ENCODE measurements around the gene MPZL3.

The MPZL3 gene

GRCh38 chr11:118241764-118242098, 10.4 kb downstream of the MPZL3 start:
- no peak overlapping the region for H3K4me3 ChIP-seq (ENCODE audit: low read depth, low read length)
- no peak for TF ChIP-seq CTCF (IDR thresholded peaks at IDR 0.05; ENCODE audit: low read depth, low read length, missing control alignments)
- H3K27ac ChIP-seq, result no peak overlapping the region
- H3K36me3 ChIP-seq (replicated peaks), result no peaks in the 10 kb centered on the region
- no peak for DNase-seq
- in situ Hi-C loops (cut with HindIII; ENCODE audit: low pct_ligation_motif_present, low sequenced_read_pairs), result no loop called here
- no peaks in the 10 kb centered on the region for H3K27me3 ChIP-seq (replicated peaks)

- Histone ChIP-seq H3K27me3 (replicated peaks) (no peaks in the 10 kb centered on the region), H3K4me3 (ENCODE audit: low read depth, low read length) (no peak overlapping the region), H3K36me3 (replicated peaks) (no peaks in the 10 kb centered on the region), H3K27ac (no peak overlapping the region)
- no peak for TF ChIP-seq CTCF (IDR thresholded peaks at IDR 0.05; ENCODE audit: low read depth, low read length, missing control alignments)
- DNase-seq, result no peak
- in situ Hi-C loops (cut with HindIII; ENCODE audit: low pct_ligation_motif_present, low sequenced_read_pairs), result no loop called here
Observed at GRCh38 chr11:118240999-118241763, 11.0 kb downstream of the MPZL3 start.

- Histone ChIP-seq H3K27me3 (replicated peaks) (no peaks in the 10 kb centered on the region), H3K4me3 (ENCODE audit: low read depth, low read length) (no peak overlapping the region), H3K36me3 (replicated peaks) (no peaks in the 10 kb centered on the region), H3K27ac (no peak overlapping the region)
- in situ Hi-C loops (cut with HindIII; ENCODE audit: low pct_ligation_motif_present, low sequenced_read_pairs), result no loop called here
- TF ChIP-seq CTCF (IDR thresholded peaks at IDR 0.05; ENCODE audit: low read depth, low read length, missing control alignments), result no peak
- DNase-seq, result no peak
Observed at GRCh38 chr11:118239509-118240205, 12.5 kb downstream of the MPZL3 start.

GRCh38 chr11:118238929-118239328, 13.2 kb downstream of the MPZL3 start:
- in situ Hi-C loops (cut with HindIII; ENCODE audit: low pct_ligation_motif_present, low sequenced_read_pairs), result no loop called here
- Histone ChIP-seq H3K27me3 (replicated peaks) (no peaks in the 10 kb centered on the region), H3K27ac (no peak overlapping the region), H3K36me3 (replicated peaks) (no peaks in the 10 kb centered on the region), H3K4me3 (ENCODE audit: low read depth, low read length) (no peak overlapping the region)
- no peak for TF ChIP-seq CTCF (IDR thresholded peaks at IDR 0.05; ENCODE audit: low read depth, low read length, missing control alignments)
- no peak for DNase-seq

- DNase-seq, result no peak
- H3K36me3 ChIP-seq (replicated peaks), result no peaks in the 10 kb centered on the region
- no peak overlapping the region for H3K27ac ChIP-seq
- no peak for TF ChIP-seq CTCF (IDR thresholded peaks at IDR 0.05; ENCODE audit: low read depth, low read length, missing control alignments)
- in situ Hi-C loops (cut with HindIII; ENCODE audit: low pct_ligation_motif_present, low sequenced_read_pairs), result no loop called here
- H3K27me3 ChIP-seq (replicated peaks), result no peaks in the 10 kb centered on the region
- no peak overlapping the region for H3K4me3 ChIP-seq (ENCODE audit: low read depth, low read length)
Observed at GRCh38 chr11:118238421-118238820, 13.7 kb downstream of the MPZL3 start.

All from brain microvascular endothelial cell (primary cell).